Measurements from ENCODE around the gene SRBD1.

Gene SRBD1

GRCh38 chr2:45460825-45461224 is 150.2 kb downstream of the SRBD1 start:
- Histone ChIP-seq H3K4me3 (no peak overlapping the region), H3K9me3 (replicated peaks in 1 of 11) (no peaks in the 10 kb centered on the region), H3K27me3 (no peaks in the 10 kb centered on the region), H4K20me1 (no peaks in the 10 kb centered on the region), H3K4me1 (peaks cover 0 to 11% (median 0%) of the 10 kb centered on the region in 10 experiments; a peak in 4 of 20 replicates), H3K36me3 (peaks cover 0 to 13% (median 8%) of the 10 kb centered on the region in 11 experiments; a peak in 12 of 22 replicates), H3K9ac (no peak overlapping the region), H3K4me2 (no peak overlapping the region), H3K27ac (no peak overlapping the region)
- TF ChIP-seq Cebpa-rat (IDR thresholded peaks at IDR 0.05): no peak

- Histone ChIP-seq H3K4me2 (no peak overlapping the region), H3K9me3 (replicated peaks in 1 of 11) (no peaks in the 10 kb centered on the region), H3K27ac (no peak overlapping the region), H3K4me3 (no peak overlapping the region), H4K20me1 (no peaks in the 10 kb centered on the region), H3K36me3 (peaks cover 0 to 13% (median 8%) of the 10 kb centered on the region in 11 experiments; a peak in 12 of 22 replicates), H3K9ac (no peak overlapping the region), H3K4me1 (peaks cover 0 to 11% (median 0%) of the 10 kb centered on the region in 10 experiments; a peak in 4 of 20 replicates), H3K27me3 (no peaks in the 10 kb centered on the region)
- no peak for TF ChIP-seq Cebpa-rat (IDR thresholded peaks at IDR 0.05)
These were observed 151.2 kb downstream of the SRBD1 start for GRCh38 chr2:45459860-45460259.

GRCh38 chr2:45458909-45459563 is 152.0 kb downstream of the SRBD1 start:
- Histone ChIP-seq H3K27ac (no peak overlapping the region), H3K4me2 (no peak overlapping the region; a peak in 1 of 22 replicates)

GRCh38 chr2:45457211-45457945 is 153.7 kb downstream of the SRBD1 start:
- Histone ChIP-seq H3K9ac (no peak overlapping the region), H3K4me2 (no peak overlapping the region)
- TF ChIP-seq Cebpa-rat (IDR thresholded peaks at IDR 0.05): no peak

More at GRCh38 chr2:45458909-45459563, 152.0 kb downstream of the SRBD1 start:
- H3K27me3 ChIP-seq: no peaks in the 10 kb centered on the region
- H3K9ac ChIP-seq: no peak overlapping the region
- no peak overlapping the region for H3K4me3 ChIP-seq
- H3K36me3 ChIP-seq: peaks cover 0 to 13% (median 8%) of the 10 kb centered on the region in 11 experiments; a peak in 12 of 22 replicates
- no peak for TF ChIP-seq Cebpa-rat (IDR thresholded peaks at IDR 0.05)
- no peaks in the 10 kb centered on the region for H4K20me1 ChIP-seq
- H3K4me1 ChIP-seq: peaks cover 0 to 11% (median 0%) of the 10 kb centered on the region in 10 experiments; a peak in 4 of 20 replicates
- H3K9me3 ChIP-seq (replicated peaks in 1 of 11): no peaks in the 10 kb centered on the region

GRCh38 chr2:45452866-45453265 is 158.2 kb downstream of the SRBD1 start:
- Histone ChIP-seq H4K20me1 (no peaks in the 10 kb centered on the region), H3K4me1 (no peaks in the 10 kb centered on the region), H3K4me3 (no peak overlapping the region), H3K9me3 (replicated peaks in 1 of 11) (peaks cover 0 to 6% (median 3%) of the 10 kb centered on the region in 11 experiments; a peak in 6 of 22 replicates), H3K9ac (no peak overlapping the region), H3K27ac (no peak overlapping the region), H3K36me3 (peaks cover 0 to 6% (median 0%) of the 10 kb centered on the region in 11 experiments; a peak in 4 of 22 replicates), H3K27me3 (no peaks in the 10 kb centered on the region), H3K4me2 (no peak overlapping the region)
- TF ChIP-seq Cebpa-rat (IDR thresholded peaks at IDR 0.05): no peak

More at GRCh38 chr2:45457211-45457945, 153.7 kb downstream of the SRBD1 start:
- H3K27me3 ChIP-seq: no peaks in the 10 kb centered on the region
- no peak overlapping the region for H3K27ac ChIP-seq
- H4K20me1 ChIP-seq: no peaks in the 10 kb centered on the region
- no peak overlapping the region for H3K4me3 ChIP-seq
- peaks cover 0 to 19% (median 8%) of the 10 kb centered on the region in 11 experiments; a peak in 13 of 22 replicates for H3K36me3 ChIP-seq
- H3K9me3 ChIP-seq (replicated peaks in 1 of 11): peaks cover 0 to 6% (median 3%) of the 10 kb centered on the region in 11 experiments; a peak in 6 of 22 replicates
- H3K4me1 ChIP-seq: peaks cover 0 to 11% (median 0%) of the 10 kb centered on the region in 10 experiments; a peak in 4 of 20 replicates

GRCh38 chr2:45450634-45451033 is 160.4 kb downstream of the SRBD1 start:
- Histone ChIP-seq H3K9me3 (replicated peaks in 1 of 11) (peaks cover 0 to 6% (median 3%) of the 10 kb centered on the region in 11 experiments; a peak in 6 of 22 replicates), H4K20me1 (no peaks in the 10 kb centered on the region), H3K27me3 (no peaks in the 10 kb centered on the region), H3K4me3 (no peak overlapping the region), H3K9ac (no peak overlapping the region), H3K36me3 (peaks cover 0 to 6% (median 0%) of the 10 kb centered on the region in 11 experiments; a peak in 4 of 22 replicates), H3K4me1 (no peaks in the 10 kb centered on the region), H3K27ac (no peak overlapping the region), H3K4me2 (no peak overlapping the region)
- TF ChIP-seq Cebpa-rat (IDR thresholded peaks at IDR 0.05): no peak

GRCh38 chr2:45448217-45448616 is 162.8 kb downstream of the SRBD1 start:
- H3K9ac ChIP-seq: no peak overlapping the region
- no peaks in the 10 kb centered on the region for H4K20me1 ChIP-seq
- H3K4me2 ChIP-seq: no peak overlapping the region
- peaks cover 0 to 6% (median 3%) of the 10 kb centered on the region in 11 experiments; a peak in 6 of 22 replicates for H3K9me3 ChIP-seq (replicated peaks in 1 of 11)
- TF ChIP-seq Cebpa-rat (IDR thresholded peaks at IDR 0.05): no peak
- H3K36me3 ChIP-seq: peaks cover 0 to 6% (median 0%) of the 10 kb centered on the region in 11 experiments; a peak in 4 of 22 replicates
- no peak overlapping the region for H3K4me3 ChIP-seq
- H3K27ac ChIP-seq: no peak overlapping the region
- no peaks in the 10 kb centered on the region for H3K27me3 ChIP-seq
- H3K4me1 ChIP-seq: no peaks in the 10 kb centered on the region

GRCh38 chr2:45446016-45446415 is 165.1 kb downstream of the SRBD1 start:
- Histone ChIP-seq H3K36me3 (0 out of 22 replicates have a peak, but pooled peaks cover 0 to 7% (median 0%) of the 10 kb centered on the region in 11 experiments), H3K4me2 (no peak overlapping the region), H3K27ac (no peak overlapping the region), H3K27me3 (no peaks in the 10 kb centered on the region), H4K20me1 (no peaks in the 10 kb centered on the region), H3K4me3 (no peak overlapping the region), H3K9me3 (replicated peaks in 1 of 11) (no peaks in the 10 kb centered on the region), H3K9ac (no peak overlapping the region), H3K4me1 (no peaks in the 10 kb centered on the region)
- no peak for TF ChIP-seq Cebpa-rat (IDR thresholded peaks at IDR 0.05)

- no peak overlapping the region for H3K4me3 ChIP-seq
- H3K9me3 ChIP-seq (replicated peaks in 1 of 11): no peaks in the 10 kb centered on the region
- no peaks in the 10 kb centered on the region for H3K27me3 ChIP-seq
- no peak overlapping the region for H3K27ac ChIP-seq
- no peak overlapping the region for H3K9ac ChIP-seq
- TF ChIP-seq Cebpa-rat (IDR thresholded peaks at IDR 0.05): no peak
- H3K4me1 ChIP-seq: no peaks in the 10 kb centered on the region
- H4K20me1 ChIP-seq: no peaks in the 10 kb centered on the region
- H3K36me3 ChIP-seq: 0 out of 22 replicates have a peak, but pooled peaks cover 0 to 7% (median 0%) of the 10 kb centered on the region in 11 experiments
- H3K4me2 ChIP-seq: no peak overlapping the region
These were observed 166.0 kb downstream of the SRBD1 start for GRCh38 chr2:45445037-45445436.
